K562 (cell line): ENCODE data around the gene ANKRD13D. TPM values are rescaled to one million over a fixed set of nuclear protein-coding genes. Genes with fewer than 3 reads are reported as not detected.
A peak's percentile ranks its signal among the peaks of the same experiment; 100 is the strongest.

Experiments used
- ATF4 ChIP-seq: fragments of 450-650 bp; formaldehyde crosslinking; IDR thresholded peaks from 2 replicates; pipeline ENCODE4 v1.4.0; 2022; ENCODE audit warnings: mild to moderate bottlenecking, moderate library complexity
- SMARCE1 ChIP-seq: fragments of 450-650 bp; IDR thresholded peaks from 2 replicates; pipeline ENCODE4 v1.7.1; 2016; ENCODE audit warnings: mild to moderate bottlenecking
- TFAP4 ChIP-seq: sonication (generic); formaldehyde crosslinking; IDR thresholded peaks from 2 replicates; pipeline ENCODE4 v1.8.0; 2022; ENCODE audit warnings: missing genetic modification reagents, mild to moderate bottlenecking, moderate library complexity, borderline replicate concordance
- ZNF23 ChIP-seq: fragments of 250-450 bp; sonication (Bioruptor Pico); IDR thresholded peaks from 2 replicates; pipeline ENCODE4 v1.4.0; 2020; ENCODE audit warnings: mild to moderate bottlenecking
- polyA plus RNA-seq, 8 experiments: library from polyadenylated mRNA; depleted of rRNA in 4 of 8; stranded (reverse) in 5 of 8; unstranded in 3 of 8; fragments of >200 nt; fragmentation: Nextera tagmentation in 2 of 8; fragmentation: Illumina TruSeq in 1 of 8; extraction: Ambion mirVana in 2 of 8; extraction: Trizol in 1 of 8; gene quantifications; 2 replicates each; pipeline versions ENCODE4 v1.2.1 to v1.2.3, GENCODE V29; 2011 to 2014; ENCODE audit warnings: inconsistent platforms in 1 of 8, missing spikeins in 1 of 8
- total RNA-seq, 7 experiments: library from RNA; depleted of rRNA in 6 of 7; stranded (reverse); fragments of >200 nt in 6 of 7; fragmentation: Illumina TruSeq in 2 of 7; extraction: Trizol in 2 of 7; gene quantifications; 2 replicates each; pipeline versions ENCODE4 v1.2.1 to v1.2.3, GENCODE V29; 2011 to 2021; ENCODE audit warnings: low replicate concordance in 1 of 7
- TF ChIP-seq, protein P1 (sequence below): fragments of 250-450 bp; sonication (Bioruptor Pico); IDR thresholded peaks from 2 replicates; pipeline ENCODE4 v1.5.0; 2021; ENCODE audit warnings: mild to moderate bottlenecking, borderline replicate concordance

The ANKRD13D gene
- total and polyA plus RNA-seq, 9 of the 15 experiments (the other 6 are each of a cell fraction or from before 2014, with no cell fraction given) = 0.94 to 40.9 (median 22.4) TPM

DNA sequence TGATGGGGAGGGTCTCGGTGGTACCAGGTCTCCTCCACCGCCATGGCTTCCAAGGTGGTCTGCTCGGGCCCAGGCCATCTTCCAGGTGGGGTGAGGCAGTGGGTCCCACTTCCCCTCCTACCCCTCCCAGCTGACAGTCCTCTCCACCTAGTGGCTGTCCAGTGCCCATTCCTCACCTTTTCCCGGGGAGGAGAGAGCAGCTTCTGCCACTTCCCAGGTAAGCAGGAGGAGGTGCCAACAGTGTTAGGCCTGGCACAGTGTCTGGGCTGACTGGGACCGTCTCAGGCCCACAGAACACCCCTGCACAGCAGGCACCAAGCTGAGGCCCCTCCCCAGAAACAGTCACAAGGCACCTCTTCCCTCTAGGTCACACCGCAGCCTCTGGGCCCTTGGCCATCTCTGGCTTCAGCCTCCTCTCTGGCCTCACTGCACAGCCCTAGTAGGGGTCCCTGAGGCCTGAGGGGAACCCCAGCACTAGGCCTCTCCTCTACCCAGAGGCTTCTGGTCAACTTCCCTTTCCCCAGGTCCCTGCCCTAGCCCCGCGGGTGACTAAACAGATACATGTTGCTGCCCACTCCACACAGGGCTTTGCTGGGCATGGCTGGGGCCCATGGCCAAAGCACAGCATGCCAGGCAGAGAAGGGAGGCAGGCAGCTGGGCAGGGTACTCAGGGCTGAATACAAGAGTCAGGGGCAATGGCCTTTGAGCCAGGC is 2.3 kb upstream of the ANKRD13D start (continued):
- TF ChIP-seq, protein P1, sequence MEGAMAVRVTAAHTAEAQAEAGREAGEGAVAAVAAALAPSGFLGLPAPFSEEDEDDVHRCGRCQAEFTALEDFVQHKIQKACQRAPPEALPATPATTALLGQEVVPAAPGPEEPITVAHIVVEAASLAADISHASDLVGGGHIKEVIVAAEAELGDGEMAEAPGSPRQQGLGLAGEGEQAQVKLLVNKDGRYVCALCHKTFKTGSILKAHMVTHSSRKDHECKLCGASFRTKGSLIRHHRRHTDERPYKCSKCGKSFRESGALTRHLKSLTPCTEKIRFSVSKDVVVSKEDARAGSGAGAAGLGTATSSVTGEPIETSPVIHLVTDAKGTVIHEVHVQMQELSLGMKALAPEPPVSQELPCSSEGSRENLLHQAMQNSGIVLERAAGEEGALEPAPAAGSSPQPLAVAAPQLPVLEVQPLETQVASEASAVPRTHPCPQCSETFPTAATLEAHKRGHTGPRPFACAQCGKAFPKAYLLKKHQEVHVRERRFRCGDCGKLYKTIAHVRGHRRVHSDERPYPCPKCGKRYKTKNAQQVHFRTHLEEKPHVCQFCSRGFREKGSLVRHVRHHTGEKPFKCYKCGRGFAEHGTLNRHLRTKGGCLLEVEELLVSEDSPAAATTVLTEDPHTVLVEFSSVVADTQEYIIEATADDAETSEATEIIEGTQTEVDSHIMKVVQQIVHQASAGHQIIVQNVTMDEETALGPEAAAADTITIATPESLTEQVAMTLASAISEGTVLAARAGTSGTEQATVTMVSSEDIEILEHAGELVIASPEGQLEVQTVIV = peak; percentile 25; the same call in 1 of the 2 replicates
- peak; percentile 46; the same call in 1 of the 2 replicates for TF ChIP-seq TFAP4 (CRISPR knock-in tag)
- TF ChIP-seq ATF4 (CRISPR knock-in tag) = no peak
- TF ChIP-seq SMARCE1 = no peak
- no peak for TF ChIP-seq ZNF23 (CRISPR knock-in tag)
